Measurements from ENCODE around the gene HCAR1.

GRCh38 chr12:122732170-122732569, 1.5 kb upstream of the HCAR1 start:
- TF ChIP-seq CTCF (optimal IDR thresholded peaks at IDR 0.05 in 1 of 3, IDR thresholded peaks at IDR 0.05 in 1 of 3, conservative IDR thresholded peaks at IDR 0.05 in 1 of 3; ENCODE audit: extremely low read depth in 1 of 3, insufficient read depth in 2 of 3, low read length in 3 of 3) (no peak), EZH2 (IDR thresholded peaks at IDR 0.05; ENCODE audit: low read length) (no peak)
